ENCODE data around the gene MLYCD. TPM values are rescaled to one million over a fixed set of nuclear protein-coding genes. Genes with fewer than 3 reads are reported as not detected.

The MLYCD gene
- total and polyA plus RNA-seq, 2 donors (not counting 1 experiment from before 2014, with no cell fraction given), result 2.3 to 17.1 TPM

GRCh38 chr16:83929811-83930555 is 31.1 kb downstream of the MLYCD start:
- ChIA-PET POLR2A (no interaction called here), CTCF (interaction anchor here (0.6 to 6.9 kb wide), 4 partner anchors 24 to 120 kb away, joined by 3 to 39 read pairs (median 4); no protein-coding TSS in a partner anchor)
- no peaks in the 10 kb centered on the region for H4K20me1 ChIP-seq (ENCODE audit: control insufficient read depth, insufficient read depth, low read length, poor library complexity, severe bottlenecking)
- no peak overlapping the region for H3K27ac ChIP-seq (ENCODE audit: low read length in 2 of 2)
- Mint-ChIP-seq H3K9me3 (ENCODE audit: insufficient read depth) (no peaks in the 10 kb centered on the region), H3K27me3 (no peaks in the 10 kb centered on the region), H3K27ac (no peak overlapping the region), H3K4me3 (no peak overlapping the region), H3K4me1 (no peaks in the 10 kb centered on the region)
- 96% methylated on average over 13 of the region's 17 CpGs for WGBS (ENCODE audit: insufficient coverage)
- no peaks in the 10 kb centered on the region for H3K4me1 ChIP-seq (ENCODE audit: control insufficient read depth in 2 of 2, insufficient read depth in 2 of 2, low read length in 2 of 2)
- no peak overlapping the region for H3K4me3 ChIP-seq (ENCODE audit: control extremely low read depth in 1 of 5, extremely low read depth in 1 of 5, insufficient read depth in 1 of 5, low read depth in 2 of 5, low read length in 4 of 5)
- no peaks in the 10 kb centered on the region for H3K79me2 ChIP-seq (ENCODE audit: control insufficient read depth, insufficient read depth, low read length)
- H3K36me3 ChIP-seq (replicated peaks in 1 of 2; ENCODE audit: control extremely low read depth in 1 of 2, control insufficient read depth in 1 of 2, extremely low read depth in 1 of 2, insufficient read depth in 2 of 2, low read length in 1 of 2), result no peaks in the 10 kb centered on the region
- H3K27me3 ChIP-seq (replicated peaks in 1 of 4; ENCODE audit: control extremely low read depth in 1 of 4, control insufficient read depth in 3 of 4, insufficient read depth in 4 of 4, low read length in 3 of 4), result no peaks in the 10 kb centered on the region
- TF ChIP-seq CTCF (IDR thresholded peaks at IDR 0.05) (no peak), EZH2 (IDR thresholded peaks at IDR 0.05; ENCODE audit: borderline replicate concordance, insufficient read depth, low read depth, low read length, poor library complexity, severe bottlenecking) (no peak)
- DNase-seq, result no peak
- no peaks in the 10 kb centered on the region for H3K9me3 ChIP-seq (ENCODE audit: control extremely low read depth in 1 of 3, control insufficient read depth in 2 of 3, insufficient read depth in 1 of 3, low read length in 2 of 3)
- no peak overlapping the region for H3K9ac ChIP-seq (ENCODE audit: low read length)
- intact Hi-C loops (cut with micrococcal nuclease), result no loop called here
- ATAC-seq (ENCODE audit: low read depth), result no peak
- no peak overlapping the region for H2AFZ ChIP-seq (ENCODE audit: insufficient read depth, low read depth, low read length, poor library complexity, severe bottlenecking)
- H3K4me2 ChIP-seq (replicated peaks; ENCODE audit: low read depth, low read length, poor library complexity, severe bottlenecking), result no peak overlapping the region

GRCh38 chr16:83930730-83931500 is 32.0 kb downstream of the MLYCD start:
- TF ChIP-seq EZH2 (IDR thresholded peaks at IDR 0.05; ENCODE audit: borderline replicate concordance, insufficient read depth, low read depth, low read length, poor library complexity, severe bottlenecking) (no peak), CTCF (IDR thresholded peaks at IDR 0.05) (no peak)
- ChIA-PET POLR2A (no interaction called here), CTCF (no interaction called here)
- DNase-seq (no peak), ATAC-seq (ENCODE audit: low read depth) (no peak)
- no peaks in the 10 kb centered on the region for H3K36me3 ChIP-seq (replicated peaks in 1 of 2; ENCODE audit: control extremely low read depth in 1 of 2, control insufficient read depth in 1 of 2, extremely low read depth in 1 of 2, insufficient read depth in 2 of 2, low read length in 1 of 2)
- H4K20me1 ChIP-seq (ENCODE audit: control insufficient read depth, insufficient read depth, low read length, poor library complexity, severe bottlenecking), result no peaks in the 10 kb centered on the region
- H3K4me1 ChIP-seq (ENCODE audit: control insufficient read depth in 2 of 2, insufficient read depth in 2 of 2, low read length in 2 of 2), result no peaks in the 10 kb centered on the region
- no peak overlapping the region for H3K4me3 Mint-ChIP-seq
- no peaks in the 10 kb centered on the region for H3K9me3 ChIP-seq (ENCODE audit: control extremely low read depth in 1 of 3, control insufficient read depth in 2 of 3, insufficient read depth in 1 of 3, low read length in 2 of 3)
- H3K27me3 ChIP-seq (replicated peaks in 1 of 4; ENCODE audit: control extremely low read depth in 1 of 4, control insufficient read depth in 3 of 4, insufficient read depth in 4 of 4, low read length in 3 of 4), result no peaks in the 10 kb centered on the region
- no peak overlapping the region for H3K4me3 ChIP-seq (ENCODE audit: control extremely low read depth in 1 of 5, extremely low read depth in 1 of 5, insufficient read depth in 1 of 5, low read depth in 2 of 5, low read length in 4 of 5)
- H3K27ac Mint-ChIP-seq, result no peak overlapping the region
- no peaks in the 10 kb centered on the region for H3K4me1 Mint-ChIP-seq
- H3K27ac ChIP-seq (ENCODE audit: low read length in 2 of 2), result no peak overlapping the region
- H3K4me2 ChIP-seq (replicated peaks; ENCODE audit: low read depth, low read length, poor library complexity, severe bottlenecking), result no peak overlapping the region
- H3K79me2 ChIP-seq (ENCODE audit: control insufficient read depth, insufficient read depth, low read length), result no peaks in the 10 kb centered on the region
- H2AFZ ChIP-seq (ENCODE audit: insufficient read depth, low read depth, low read length, poor library complexity, severe bottlenecking), result no peak overlapping the region
- no peak overlapping the region for H3K9ac ChIP-seq (ENCODE audit: low read length)
- intact Hi-C loops (cut with micrococcal nuclease), result no loop called here
- no peaks in the 10 kb centered on the region for H3K9me3 Mint-ChIP-seq (ENCODE audit: insufficient read depth)
- WGBS (ENCODE audit: insufficient coverage), result 93% methylated on average over 20 of the region's 22 CpGs
- H3K27me3 Mint-ChIP-seq, result no peaks in the 10 kb centered on the region

Measured in B cell (primary cell).